ENCODE results near the gene AAK1. TPM values are rescaled to one million over a fixed set of nuclear protein-coding genes. Genes with fewer than 3 reads are reported as not detected.

AAK1 gene
- total and polyA plus RNA-seq, 2 experiments from 2014 or later = 39.0 to 52.4 TPM

DNA sequence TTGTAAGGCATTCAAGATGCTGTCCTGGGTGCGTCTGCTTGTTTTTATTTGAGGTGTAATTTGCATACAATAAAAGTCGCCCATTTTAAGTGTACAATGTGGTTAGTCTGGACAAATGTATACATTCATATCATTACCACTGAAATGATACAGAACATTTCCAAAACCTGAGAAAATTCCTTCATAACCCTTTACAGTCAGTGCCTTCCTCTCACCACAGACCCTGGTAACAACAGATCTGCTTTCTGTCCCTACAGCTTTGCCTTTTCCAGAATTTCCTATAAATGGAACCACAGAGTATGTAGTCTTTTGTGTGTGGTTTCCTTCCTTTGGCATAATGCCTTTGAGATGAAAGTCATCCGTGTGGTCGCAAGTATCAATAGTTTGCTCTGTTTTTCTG is 160.5 kb downstream of the AAK1 start:
- H3K4me2 ChIP-seq = no peak overlapping the region
- no peaks in the 10 kb centered on the region for H3K79me2 ChIP-seq (replicated peaks; ENCODE audit: insufficient read depth)
- H3K27ac ChIP-seq (ENCODE audit: low read depth) = no peak overlapping the region
- no peaks in the 10 kb centered on the region for H3F3A ChIP-seq (replicated peaks; ENCODE audit: low read depth)
- TF ChIP-seq JUNB (IDR thresholded peaks at IDR 0.05; ENCODE audit: unreplicated experiment) = no peak
- TF ChIP-seq, protein P1, sequence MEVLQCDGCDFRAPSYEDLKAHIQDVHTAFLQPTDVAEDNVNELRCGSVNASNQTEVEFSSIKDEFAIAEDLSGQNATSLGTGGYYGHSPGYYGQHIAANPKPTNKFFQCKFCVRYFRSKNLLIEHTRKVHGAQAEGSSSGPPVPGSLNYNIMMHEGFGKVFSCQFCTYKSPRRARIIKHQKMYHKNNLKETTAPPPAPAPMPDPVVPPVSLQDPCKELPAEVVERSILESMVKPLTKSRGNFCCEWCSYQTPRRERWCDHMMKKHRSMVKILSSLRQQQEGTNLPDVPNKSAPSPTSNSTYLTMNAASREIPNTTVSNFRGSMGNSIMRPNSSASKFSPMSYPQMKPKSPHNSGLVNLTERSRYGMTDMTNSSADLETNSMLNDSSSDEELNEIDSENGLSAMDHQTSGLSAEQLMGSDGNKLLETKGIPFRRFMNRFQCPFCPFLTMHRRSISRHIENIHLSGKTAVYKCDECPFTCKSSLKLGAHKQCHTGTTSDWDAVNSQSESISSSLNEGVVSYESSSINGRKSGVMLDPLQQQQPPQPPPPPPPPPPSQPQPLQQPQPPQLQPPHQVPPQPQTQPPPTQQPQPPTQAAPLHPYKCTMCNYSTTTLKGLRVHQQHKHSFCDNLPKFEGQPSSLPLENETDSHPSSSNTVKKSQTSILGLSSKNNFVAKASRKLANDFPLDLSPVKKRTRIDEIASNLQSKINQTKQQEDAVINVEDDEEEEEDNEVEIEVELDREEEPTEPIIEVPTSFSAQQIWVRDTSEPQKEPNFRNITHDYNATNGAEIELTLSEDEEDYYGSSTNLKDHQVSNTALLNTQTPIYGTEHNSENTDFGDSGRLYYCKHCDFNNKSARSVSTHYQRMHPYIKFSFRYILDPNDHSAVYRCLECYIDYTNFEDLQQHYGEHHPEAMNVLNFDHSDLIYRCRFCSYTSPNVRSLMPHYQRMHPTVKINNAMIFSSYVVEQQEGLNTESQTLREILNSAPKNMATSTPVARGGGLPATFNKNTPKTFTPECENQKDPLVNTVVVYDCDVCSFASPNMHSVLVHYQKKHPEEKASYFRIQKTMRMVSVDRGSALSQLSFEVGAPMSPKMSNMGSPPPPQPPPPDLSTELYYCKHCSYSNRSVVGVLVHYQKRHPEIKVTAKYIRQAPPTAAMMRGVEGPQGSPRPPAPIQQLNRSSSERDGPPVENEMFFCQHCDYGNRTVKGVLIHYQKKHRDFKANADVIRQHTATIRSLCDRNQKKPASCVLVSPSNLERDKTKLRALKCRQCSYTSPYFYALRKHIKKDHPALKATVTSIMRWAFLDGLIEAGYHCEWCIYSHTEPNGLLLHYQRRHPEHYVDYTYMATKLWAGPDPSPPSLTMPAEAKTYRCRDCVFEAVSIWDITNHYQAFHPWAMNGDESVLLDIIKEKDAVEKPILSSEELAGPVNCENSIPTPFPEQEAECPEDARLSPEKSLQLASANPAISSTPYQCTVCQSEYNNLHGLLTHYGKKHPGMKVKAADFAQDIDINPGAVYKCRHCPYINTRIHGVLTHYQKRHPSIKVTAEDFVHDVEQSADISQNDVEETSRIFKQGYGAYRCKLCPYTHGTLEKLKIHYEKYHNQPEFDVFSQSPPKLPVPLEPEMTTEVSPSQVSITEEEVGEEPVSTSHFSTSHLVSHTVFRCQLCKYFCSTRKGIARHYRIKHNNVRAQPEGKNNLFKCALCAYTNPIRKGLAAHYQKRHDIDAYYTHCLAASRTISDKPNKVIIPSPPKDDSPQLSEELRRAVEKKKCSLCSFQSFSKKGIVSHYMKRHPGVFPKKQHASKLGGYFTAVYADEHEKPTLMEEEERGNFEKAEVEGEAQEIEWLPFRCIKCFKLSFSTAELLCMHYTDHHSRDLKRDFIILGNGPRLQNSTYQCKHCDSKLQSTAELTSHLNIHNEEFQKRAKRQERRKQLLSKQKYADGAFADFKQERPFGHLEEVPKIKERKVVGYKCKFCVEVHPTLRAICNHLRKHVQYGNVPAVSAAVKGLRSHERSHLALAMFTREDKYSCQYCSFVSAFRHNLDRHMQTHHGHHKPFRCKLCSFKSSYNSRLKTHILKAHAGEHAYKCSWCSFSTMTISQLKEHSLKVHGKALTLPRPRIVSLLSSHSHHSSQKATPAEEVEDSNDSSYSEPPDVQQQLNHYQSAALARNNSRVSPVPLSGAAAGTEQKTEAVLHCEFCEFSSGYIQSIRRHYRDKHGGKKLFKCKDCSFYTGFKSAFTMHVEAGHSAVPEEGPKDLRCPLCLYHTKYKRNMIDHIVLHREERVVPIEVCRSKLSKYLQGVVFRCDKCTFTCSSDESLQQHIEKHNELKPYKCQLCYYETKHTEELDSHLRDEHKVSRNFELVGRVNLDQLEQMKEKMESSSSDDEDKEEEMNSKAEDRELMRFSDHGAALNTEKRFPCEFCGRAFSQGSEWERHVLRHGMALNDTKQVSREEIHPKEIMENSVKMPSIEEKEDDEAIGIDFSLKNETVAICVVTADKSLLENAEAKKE (CRISPR knock-in tag; IDR thresholded peaks at IDR 0.05) = no peak
- TF ChIP-seq, protein P2, sequence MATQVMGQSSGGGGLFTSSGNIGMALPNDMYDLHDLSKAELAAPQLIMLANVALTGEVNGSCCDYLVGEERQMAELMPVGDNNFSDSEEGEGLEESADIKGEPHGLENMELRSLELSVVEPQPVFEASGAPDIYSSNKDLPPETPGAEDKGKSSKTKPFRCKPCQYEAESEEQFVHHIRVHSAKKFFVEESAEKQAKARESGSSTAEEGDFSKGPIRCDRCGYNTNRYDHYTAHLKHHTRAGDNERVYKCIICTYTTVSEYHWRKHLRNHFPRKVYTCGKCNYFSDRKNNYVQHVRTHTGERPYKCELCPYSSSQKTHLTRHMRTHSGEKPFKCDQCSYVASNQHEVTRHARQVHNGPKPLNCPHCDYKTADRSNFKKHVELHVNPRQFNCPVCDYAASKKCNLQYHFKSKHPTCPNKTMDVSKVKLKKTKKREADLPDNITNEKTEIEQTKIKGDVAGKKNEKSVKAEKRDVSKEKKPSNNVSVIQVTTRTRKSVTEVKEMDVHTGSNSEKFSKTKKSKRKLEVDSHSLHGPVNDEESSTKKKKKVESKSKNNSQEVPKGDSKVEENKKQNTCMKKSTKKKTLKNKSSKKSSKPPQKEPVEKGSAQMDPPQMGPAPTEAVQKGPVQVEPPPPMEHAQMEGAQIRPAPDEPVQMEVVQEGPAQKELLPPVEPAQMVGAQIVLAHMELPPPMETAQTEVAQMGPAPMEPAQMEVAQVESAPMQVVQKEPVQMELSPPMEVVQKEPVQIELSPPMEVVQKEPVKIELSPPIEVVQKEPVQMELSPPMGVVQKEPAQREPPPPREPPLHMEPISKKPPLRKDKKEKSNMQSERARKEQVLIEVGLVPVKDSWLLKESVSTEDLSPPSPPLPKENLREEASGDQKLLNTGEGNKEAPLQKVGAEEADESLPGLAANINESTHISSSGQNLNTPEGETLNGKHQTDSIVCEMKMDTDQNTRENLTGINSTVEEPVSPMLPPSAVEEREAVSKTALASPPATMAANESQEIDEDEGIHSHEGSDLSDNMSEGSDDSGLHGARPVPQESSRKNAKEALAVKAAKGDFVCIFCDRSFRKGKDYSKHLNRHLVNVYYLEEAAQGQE (IDR thresholded peaks at IDR 0.05; ENCODE audit: unreplicated experiment) = no peak
- H3K9me3 Mint-ChIP-seq = no peaks in the 10 kb centered on the region
- no peaks in the 10 kb centered on the region for H3K4me1 ChIP-seq (ENCODE audit: insufficient read depth)
- H3K36me3 Mint-ChIP-seq (ENCODE audit: low read depth) = no peaks in the 10 kb centered on the region
- no peak overlapping the region for H3K4me3 ChIP-seq
- no peaks in the 10 kb centered on the region for H3K27me3 Mint-ChIP-seq (ENCODE audit: insufficient read depth, low read depth, poor library complexity)
- no peaks in the 10 kb centered on the region for H3K4me1 Mint-ChIP-seq
- H3K27ac Mint-ChIP-seq = no peak overlapping the region
- H3K9me2 ChIP-seq (ENCODE audit: insufficient read depth) = 0 out of 2 replicates have a peak, but pooled peaks cover 3% of the 10 kb centered on the region
- no peak overlapping the region for H3K4me3 Mint-ChIP-seq
- H3K27me3 ChIP-seq (ENCODE audit: insufficient read depth) = no peaks in the 10 kb centered on the region
- no peaks in the 10 kb centered on the region for H4K20me1 ChIP-seq (replicated peaks; ENCODE audit: insufficient read depth)
- H3K36me3 ChIP-seq (ENCODE audit: insufficient read depth) = no peaks in the 10 kb centered on the region
- ATAC-seq (no peak), DNase-seq (ENCODE audit: low spot score) (no peak)
- no peak overlapping the region for H2AFZ ChIP-seq

All from GM23338 (cell line).